ENCODE measurements around the gene TBX1. TPM values are rescaled to one million over a fixed set of nuclear protein-coding genes. Genes with fewer than 3 reads are reported as not detected.

The TBX1 gene
- total and polyA plus RNA-seq, 4 experiments from 2014 or later: not detected

DNA sequence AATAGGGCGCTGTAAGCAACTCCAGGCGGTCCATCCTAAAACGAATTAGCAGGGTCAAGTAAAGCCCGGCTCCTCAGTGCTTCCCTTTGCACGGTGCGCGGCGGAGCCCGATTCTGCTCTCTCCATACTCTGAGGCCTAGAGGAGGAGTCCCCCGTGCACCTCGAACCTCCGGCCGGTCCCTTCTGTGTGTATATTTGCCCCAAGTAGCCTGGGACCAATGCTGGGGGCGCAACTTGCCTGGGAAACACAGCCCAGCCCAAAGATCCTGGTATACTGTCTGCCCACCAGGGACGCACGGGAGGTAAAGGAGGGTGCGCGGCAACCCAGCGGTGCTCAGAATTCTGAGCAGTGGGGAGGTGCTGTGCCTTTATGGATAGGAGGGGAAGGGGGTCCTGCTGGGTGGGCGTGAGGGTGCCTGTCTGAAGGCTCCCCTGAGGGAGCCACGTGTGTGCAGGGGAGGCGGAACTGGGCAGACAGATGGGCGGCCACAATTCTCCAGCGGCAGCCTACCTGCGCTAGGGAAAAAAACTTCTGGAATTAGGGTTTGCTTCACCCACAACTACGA lies 4.8 kb upstream of the TBX1 start:
- no peak for DNase-seq
- no peaks in the 10 kb centered on the region for H3K9me3 ChIP-seq (ENCODE audit: control insufficient read depth in 1 of 2, low read length in 2 of 2)
- H3K27me3 Mint-ChIP-seq: peaks cover 37 to 38% of the 10 kb centered on the region in 2 donors
- H3K4me1 Mint-ChIP-seq: peaks cover 18 to 37% (median 26%) of the 10 kb centered on the region in 4 donors
- H3K27ac Mint-ChIP-seq: no peak overlapping the region
- peaks cover 0 to 5% (median 0%) of the 10 kb centered on the region in 8 donors for H3K9me3 Mint-ChIP-seq
- H3K4me1 ChIP-seq (ENCODE audit: insufficient read depth, low read length): peaks cover 33% of the 10 kb centered on the region
- ChIA-PET CTCF (ENCODE audit: partially characterized antibody) (interaction anchor here (0.6 to 5.8 kb wide), 16 partner anchors 8 to 160 kb away, joined by 3 to 61 read pairs (median 3); partner anchors contain the start of genes GNB1L and RTL10), POLR2A (ENCODE audit: partially characterized antibody) (interaction anchor here (0.9 to 1.0 kb wide), 2 partner anchors 136 to 155 kb away, joined by 6 to 8 read pairs; no protein-coding TSS in a partner anchor)
- peaks cover 22% of the 10 kb centered on the region for H3K27me3 ChIP-seq (ENCODE audit: insufficient read depth, low read length)
- H3K4me3 Mint-ChIP-seq: peak overlapping the region; percentile 14 to 83 (median 68)
- intact Hi-C loops (cut with micrococcal nuclease): loop anchor here (1.0 to 5.0 kb wide), 4 partner anchors 26 to 191 kb away; no protein-coding TSS in a partner anchor
- H3K27ac ChIP-seq (ENCODE audit: low read depth, low read length): no peak overlapping the region
- H3K4me3 ChIP-seq (ENCODE audit: low read length in 2 of 2): peak overlapping the region in 1 of 2 donors; percentile 47
- H3K36me3 Mint-ChIP-seq: no peaks in the 10 kb centered on the region
- H3K36me3 ChIP-seq (ENCODE audit: insufficient read depth, low read length): no peaks in the 10 kb centered on the region

- ChIA-PET POLR2A (ENCODE audit: partially characterized antibody) (interaction anchor here (0.9 to 1.0 kb wide), 2 partner anchors 135 to 154 kb away, joined by 6 to 8 read pairs; no protein-coding TSS in a partner anchor), CTCF (ENCODE audit: partially characterized antibody) (interaction anchor here (0.6 to 5.8 kb wide), 16 partner anchors 9 to 159 kb away, joined by 3 to 61 read pairs (median 3); partner anchors contain the start of genes GNB1L and RTL10)
- H3K27ac ChIP-seq (ENCODE audit: low read depth, low read length): no peak overlapping the region
- H3K4me1 Mint-ChIP-seq: peaks cover 19 to 39% (median 27%) of the 10 kb centered on the region in 4 donors
- H3K36me3 Mint-ChIP-seq: no peaks in the 10 kb centered on the region
- peaks cover 0 to 5% (median 0%) of the 10 kb centered on the region in 8 donors for H3K9me3 Mint-ChIP-seq
- H3K27me3 ChIP-seq (ENCODE audit: insufficient read depth, low read length): peaks cover 22% of the 10 kb centered on the region
- peaks cover 37 to 38% of the 10 kb centered on the region in 2 donors for H3K27me3 Mint-ChIP-seq
- peaks cover 33% of the 10 kb centered on the region for H3K4me1 ChIP-seq (ENCODE audit: insufficient read depth, low read length)
- intact Hi-C loops (cut with micrococcal nuclease): loop anchor here (1.0 to 5.0 kb wide), 4 partner anchors 26 to 191 kb away; no protein-coding TSS in a partner anchor
- H3K9me3 ChIP-seq (ENCODE audit: control insufficient read depth in 1 of 2, low read length in 2 of 2): no peaks in the 10 kb centered on the region
- peak overlapping the region; percentile 55 to 83 (median 70) for H3K4me3 Mint-ChIP-seq
- peak; percentile 61 to 70 (median 66) for DNase-seq
- H3K4me3 ChIP-seq (ENCODE audit: low read length in 2 of 2): peak overlapping the region in 1 of 2 donors; percentile 47
- no peak overlapping the region for H3K27ac Mint-ChIP-seq
- H3K36me3 ChIP-seq (ENCODE audit: insufficient read depth, low read length): no peaks in the 10 kb centered on the region
These were observed 4.1 kb upstream of the TBX1 start for GRCh38 chr22:19756288-19757128.

GRCh38 chr22:19757140-19757984 lies 3.2 kb upstream of the TBX1 start:
- Histone ChIP-seq H3K9me3 (ENCODE audit: control insufficient read depth in 1 of 2, low read length in 2 of 2) (no peaks in the 10 kb centered on the region), H3K4me1 (ENCODE audit: insufficient read depth, low read length) (peaks cover 33% of the 10 kb centered on the region), H3K36me3 (ENCODE audit: insufficient read depth, low read length) (no peaks in the 10 kb centered on the region), H3K27me3 (ENCODE audit: insufficient read depth, low read length) (peaks cover 22% of the 10 kb centered on the region), H3K4me3 (ENCODE audit: low read length in 2 of 2) (peak overlapping the region in 1 of 2 donors; percentile 47), H3K27ac (ENCODE audit: low read depth, low read length) (no peak overlapping the region)
- peak overlapping the region in 7 of 8 donors; percentile 35 to 88 (median 74) for H3K4me3 Mint-ChIP-seq
- H3K27me3 Mint-ChIP-seq: peaks cover 42 to 43% of the 10 kb centered on the region in 2 donors
- H3K9me3 Mint-ChIP-seq: peaks cover 0 to 5% (median 0%) of the 10 kb centered on the region in 8 donors
- intact Hi-C loops (cut with micrococcal nuclease): loop anchor here (5.0 kb wide), 1 partner anchor 135 kb away; no protein-coding TSS in a partner anchor
- H3K36me3 Mint-ChIP-seq: no peaks in the 10 kb centered on the region
- DNase-seq: no peak
- ChIA-PET CTCF (ENCODE audit: partially characterized antibody) (interaction anchor here (0.8 to 5.8 kb wide), 10 partner anchors 27 to 158 kb away, joined by 3 to 61 read pairs (median 4); no protein-coding TSS in a partner anchor), POLR2A (ENCODE audit: partially characterized antibody) (interaction anchor here (1.0 kb wide), 1 partner anchor 153 kb away, joined by 8 read pairs; no protein-coding TSS in a partner anchor)
- peak overlapping the region in 1 of 7 donors; percentile 68 for H3K27ac Mint-ChIP-seq
- H3K4me1 Mint-ChIP-seq: peaks cover 20 to 42% (median 30%) of the 10 kb centered on the region in 4 donors

- Mint-ChIP-seq H3K9me3 (peaks cover 0 to 5% (median 0%) of the 10 kb centered on the region in 8 donors), H3K4me1 (peaks cover 20 to 42% (median 30%) of the 10 kb centered on the region in 4 donors), H3K36me3 (no peaks in the 10 kb centered on the region), H3K4me3 (peak overlapping the region in 5 of 8 donors; percentile 51 to 88 (median 74)), H3K27me3 (peaks cover 42 to 44% of the 10 kb centered on the region in 2 donors), H3K27ac (peak overlapping the region in 1 of 7 donors; percentile 68)
- ChIA-PET CTCF (ENCODE audit: partially characterized antibody) (interaction anchor here (0.8 to 5.8 kb wide), 2 partner anchors 28 to 154 kb away, joined by 4 to 61 read pairs; no protein-coding TSS in a partner anchor), POLR2A (ENCODE audit: partially characterized antibody) (interaction anchor here (1.4 kb wide), 1 partner anchor 10 kb away, joined by 3 read pairs; no protein-coding TSS in a partner anchor)
- DNase-seq: no peak
- no peak overlapping the region for H3K27ac ChIP-seq (ENCODE audit: low read depth, low read length)
- peaks cover 33% of the 10 kb centered on the region for H3K4me1 ChIP-seq (ENCODE audit: insufficient read depth, low read length)
- H3K4me3 ChIP-seq (ENCODE audit: low read length in 2 of 2): no peak overlapping the region
- intact Hi-C loops (cut with micrococcal nuclease): loop anchor here (5.0 kb wide), 1 partner anchor 134 kb away; no protein-coding TSS in a partner anchor
- no peaks in the 10 kb centered on the region for H3K9me3 ChIP-seq (ENCODE audit: control insufficient read depth in 1 of 2, low read length in 2 of 2)
- H3K36me3 ChIP-seq (ENCODE audit: insufficient read depth, low read length): no peaks in the 10 kb centered on the region
- peaks cover 22% of the 10 kb centered on the region for H3K27me3 ChIP-seq (ENCODE audit: insufficient read depth, low read length)
These were observed 2.3 kb upstream of the TBX1 start for GRCh38 chr22:19757985-19758895.

DNA sequence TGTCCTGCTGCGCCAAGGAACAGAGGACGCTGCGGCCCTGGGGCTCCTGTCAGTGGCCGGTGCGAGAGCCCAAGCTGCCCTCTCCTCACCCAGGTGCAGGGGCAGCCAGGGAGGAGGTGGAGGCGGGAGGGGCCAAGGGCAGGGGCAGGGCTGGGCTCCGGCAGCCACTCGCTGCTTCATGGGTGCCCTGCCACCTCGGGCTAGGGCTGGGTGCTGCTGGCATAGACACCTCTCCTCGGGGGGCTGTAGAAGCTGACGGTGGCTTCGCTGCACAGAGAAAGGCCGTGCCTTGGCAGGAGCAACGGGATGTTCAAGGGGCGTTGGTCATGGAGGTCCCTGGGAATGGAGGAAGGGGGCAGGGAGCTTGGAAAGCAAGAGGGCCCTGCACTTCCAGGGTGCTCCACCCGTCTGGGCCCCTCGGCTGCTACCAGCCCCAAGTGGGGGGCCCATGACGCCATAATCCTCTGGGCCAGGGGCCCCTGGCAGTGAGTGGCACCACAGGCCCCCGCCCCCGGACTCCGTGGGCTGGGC lies 1.6 kb upstream of the TBX1 start:
- H3K27ac Mint-ChIP-seq: no peak overlapping the region
- peak overlapping the region in 2 of 8 donors; percentile 36 to 46 for H3K4me3 Mint-ChIP-seq
- DNase-seq: no peak
- ChIA-PET POLR2A (ENCODE audit: partially characterized antibody) (interaction anchor here (1.4 kb wide), 1 partner anchor 11 kb away, joined by 3 read pairs; no protein-coding TSS in a partner anchor), CTCF (ENCODE audit: partially characterized antibody) (no interaction called here)
- Histone ChIP-seq H3K36me3 (ENCODE audit: insufficient read depth, low read length) (no peaks in the 10 kb centered on the region), H3K9me3 (ENCODE audit: control insufficient read depth in 1 of 2, low read length in 2 of 2) (no peaks in the 10 kb centered on the region), H3K27ac (ENCODE audit: low read depth, low read length) (no peak overlapping the region), H3K4me1 (ENCODE audit: insufficient read depth, low read length) (peaks cover 33% of the 10 kb centered on the region), H3K4me3 (ENCODE audit: low read length in 2 of 2) (no peak overlapping the region), H3K27me3 (ENCODE audit: insufficient read depth, low read length) (peaks cover 22% of the 10 kb centered on the region)
- H3K9me3 Mint-ChIP-seq: peaks cover 0 to 5% (median 0%) of the 10 kb centered on the region in 8 donors
- peaks cover 20 to 42% (median 30%) of the 10 kb centered on the region in 4 donors for H3K4me1 Mint-ChIP-seq
- intact Hi-C loops (cut with micrococcal nuclease): loop anchor here (5.0 kb wide), 1 partner anchor 133 kb away; no protein-coding TSS in a partner anchor
- H3K36me3 Mint-ChIP-seq: no peaks in the 10 kb centered on the region
- peaks cover 40 to 41% of the 10 kb centered on the region in 2 donors for H3K27me3 Mint-ChIP-seq

Measured in CD4-positive, alpha-beta memory T cell (primary cell).